Ishikawa (cell line): Measurements from ENCODE around the gene SMAD2.

Experiments used
- CEBPB ChIP-seq: IDR thresholded peaks from 2 replicates; pipeline ENCODE4 v1.6.1; 2012
- CREB1 ChIP-seq: IDR thresholded peaks from 2 replicates; pipeline ENCODE4 v1.6.1; 2012; ENCODE audit warnings: low read depth
- EGR1 ChIP-seq: IDR thresholded peaks from 2 replicates; pipeline ENCODE4 v1.6.1; 2012
- EP300 ChIP-seq: IDR thresholded peaks from 2 replicates; pipeline ENCODE4 v1.6.1; 2012; ENCODE audit warnings: borderline replicate concordance
- FOXM1 ChIP-seq: IDR thresholded peaks from 2 replicates; pipeline ENCODE4 v1.6.1; 2012; ENCODE audit warnings: low read depth, borderline replicate concordance
- MAX ChIP-seq: IDR thresholded peaks from 2 replicates; pipeline ENCODE4 v1.6.1; 2012
- NFIC ChIP-seq: IDR thresholded peaks from 2 replicates; pipeline ENCODE4 v1.6.1; 2012
- RAD21 ChIP-seq: IDR thresholded peaks from 2 replicates; pipeline ENCODE4 v1.6.1; 2012; ENCODE audit warnings: low read depth
- TAF1 ChIP-seq: IDR thresholded peaks from 2 replicates; pipeline ENCODE4 v1.6.1; 2012; ENCODE audit warnings: low read depth, mild to moderate bottlenecking
- TCF12 ChIP-seq: IDR thresholded peaks from 2 replicates; pipeline ENCODE4 v1.6.1; 2012; ENCODE audit warnings: low read depth
- TEAD4 ChIP-seq: IDR thresholded peaks from 2 replicates; pipeline ENCODE4 v1.6.1; 2012
- USF1 ChIP-seq: IDR thresholded peaks from 2 replicates; pipeline ENCODE4 v1.6.1; 2012
- YY1 ChIP-seq: IDR thresholded peaks from 2 replicates; pipeline ENCODE4 v1.6.1; 2012; ENCODE audit warnings: low read depth
- ZBTB7A ChIP-seq: IDR thresholded peaks from 2 replicates; pipeline ENCODE4 v1.6.1; 2012; ENCODE audit warnings: low read depth
- TF ChIP-seq, protein P1 (sequence below): IDR thresholded peaks from 2 replicates; pipeline ENCODE4 v1.6.1; 2012; ENCODE audit warnings: low read depth, mild to moderate bottlenecking

Gene SMAD2

DNA sequence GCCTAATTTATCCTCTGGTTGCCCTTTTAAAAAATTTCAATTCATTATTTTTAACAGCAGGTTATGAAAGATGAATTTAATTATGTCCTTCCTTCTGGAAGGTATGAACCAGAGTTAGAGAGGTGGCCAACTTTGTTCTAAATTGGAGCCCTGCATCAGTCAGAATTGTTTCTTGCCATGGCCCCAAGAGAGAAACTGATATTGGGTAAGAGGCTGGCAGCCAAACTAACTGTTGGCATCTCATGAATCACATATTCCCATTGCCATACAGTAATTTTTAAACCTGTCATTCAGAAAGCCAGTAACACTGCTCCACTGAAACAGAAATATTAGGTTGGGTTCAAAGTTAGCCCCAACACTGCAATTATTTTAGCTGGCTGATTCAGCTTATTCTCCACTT, 67.4 kb downstream of the SMAD2 start:
- TF ChIP-seq TEAD4: no peak

GRCh38 chr18:47858607-47859006, 71.9 kb downstream of the SMAD2 start:
- no peak for TF ChIP-seq YY1
- TF ChIP-seq ZBTB7A: no peak
- TF ChIP-seq TCF12: no peak
- no peak for TF ChIP-seq EGR1
- no peak for TF ChIP-seq NFIC
- no peak for TF ChIP-seq TAF1
- no peak for TF ChIP-seq TEAD4
- no peak for TF ChIP-seq EP300
- no peak for TF ChIP-seq CEBPB
- no peak for TF ChIP-seq CREB1
- no peak for TF ChIP-seq FOXM1
- no peak for TF ChIP-seq RAD21
- TF ChIP-seq, protein P1, sequence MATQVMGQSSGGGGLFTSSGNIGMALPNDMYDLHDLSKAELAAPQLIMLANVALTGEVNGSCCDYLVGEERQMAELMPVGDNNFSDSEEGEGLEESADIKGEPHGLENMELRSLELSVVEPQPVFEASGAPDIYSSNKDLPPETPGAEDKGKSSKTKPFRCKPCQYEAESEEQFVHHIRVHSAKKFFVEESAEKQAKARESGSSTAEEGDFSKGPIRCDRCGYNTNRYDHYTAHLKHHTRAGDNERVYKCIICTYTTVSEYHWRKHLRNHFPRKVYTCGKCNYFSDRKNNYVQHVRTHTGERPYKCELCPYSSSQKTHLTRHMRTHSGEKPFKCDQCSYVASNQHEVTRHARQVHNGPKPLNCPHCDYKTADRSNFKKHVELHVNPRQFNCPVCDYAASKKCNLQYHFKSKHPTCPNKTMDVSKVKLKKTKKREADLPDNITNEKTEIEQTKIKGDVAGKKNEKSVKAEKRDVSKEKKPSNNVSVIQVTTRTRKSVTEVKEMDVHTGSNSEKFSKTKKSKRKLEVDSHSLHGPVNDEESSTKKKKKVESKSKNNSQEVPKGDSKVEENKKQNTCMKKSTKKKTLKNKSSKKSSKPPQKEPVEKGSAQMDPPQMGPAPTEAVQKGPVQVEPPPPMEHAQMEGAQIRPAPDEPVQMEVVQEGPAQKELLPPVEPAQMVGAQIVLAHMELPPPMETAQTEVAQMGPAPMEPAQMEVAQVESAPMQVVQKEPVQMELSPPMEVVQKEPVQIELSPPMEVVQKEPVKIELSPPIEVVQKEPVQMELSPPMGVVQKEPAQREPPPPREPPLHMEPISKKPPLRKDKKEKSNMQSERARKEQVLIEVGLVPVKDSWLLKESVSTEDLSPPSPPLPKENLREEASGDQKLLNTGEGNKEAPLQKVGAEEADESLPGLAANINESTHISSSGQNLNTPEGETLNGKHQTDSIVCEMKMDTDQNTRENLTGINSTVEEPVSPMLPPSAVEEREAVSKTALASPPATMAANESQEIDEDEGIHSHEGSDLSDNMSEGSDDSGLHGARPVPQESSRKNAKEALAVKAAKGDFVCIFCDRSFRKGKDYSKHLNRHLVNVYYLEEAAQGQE: no peak

DNA sequence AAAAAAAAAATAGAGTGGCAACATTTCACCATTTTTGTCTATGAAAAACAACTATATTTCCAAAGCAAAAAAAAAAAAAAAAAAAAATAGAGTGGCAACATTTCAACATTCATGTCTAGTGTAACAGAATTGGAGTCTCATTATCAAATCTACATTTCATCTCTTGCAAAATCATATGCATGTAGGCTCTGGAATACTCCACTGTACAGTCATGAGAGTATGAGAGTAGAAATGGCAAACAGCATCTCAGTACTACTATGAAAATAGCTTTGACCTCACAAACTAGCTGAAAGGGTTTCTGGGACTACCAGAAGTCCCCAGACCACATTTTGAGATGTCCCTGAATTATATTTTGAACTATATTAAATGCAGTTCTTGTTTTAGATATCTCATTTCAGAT, 82.8 kb downstream of the SMAD2 start:
- TF ChIP-seq CREB1: no peak

DNA sequence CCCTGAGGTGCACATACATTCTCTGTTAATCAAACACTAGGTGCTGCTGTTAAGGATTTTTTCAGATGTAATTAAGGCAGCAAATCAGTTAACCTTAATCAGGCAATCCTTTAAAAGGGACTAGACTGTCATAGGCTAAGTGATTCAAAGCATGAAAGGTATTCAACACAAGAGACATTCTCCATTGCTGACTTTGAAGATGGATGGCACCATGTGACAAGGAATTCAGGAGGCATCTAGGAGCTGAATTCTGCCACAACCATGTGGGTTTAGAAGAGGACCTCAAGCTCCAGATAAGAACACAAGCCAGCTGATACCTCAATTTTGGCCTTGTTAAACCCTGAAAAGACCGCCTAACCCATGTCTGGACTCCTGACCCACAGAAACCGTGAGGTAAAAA, 84.0 kb downstream of the SMAD2 start:
- no peak for TF ChIP-seq TCF12
- TF ChIP-seq FOXM1: no peak
- TF ChIP-seq RAD21: no peak
- TF ChIP-seq CEBPB: no peak
- no peak for TF ChIP-seq EP300
- no peak for TF ChIP-seq CREB1
- no peak for TF ChIP-seq MAX

DNA sequence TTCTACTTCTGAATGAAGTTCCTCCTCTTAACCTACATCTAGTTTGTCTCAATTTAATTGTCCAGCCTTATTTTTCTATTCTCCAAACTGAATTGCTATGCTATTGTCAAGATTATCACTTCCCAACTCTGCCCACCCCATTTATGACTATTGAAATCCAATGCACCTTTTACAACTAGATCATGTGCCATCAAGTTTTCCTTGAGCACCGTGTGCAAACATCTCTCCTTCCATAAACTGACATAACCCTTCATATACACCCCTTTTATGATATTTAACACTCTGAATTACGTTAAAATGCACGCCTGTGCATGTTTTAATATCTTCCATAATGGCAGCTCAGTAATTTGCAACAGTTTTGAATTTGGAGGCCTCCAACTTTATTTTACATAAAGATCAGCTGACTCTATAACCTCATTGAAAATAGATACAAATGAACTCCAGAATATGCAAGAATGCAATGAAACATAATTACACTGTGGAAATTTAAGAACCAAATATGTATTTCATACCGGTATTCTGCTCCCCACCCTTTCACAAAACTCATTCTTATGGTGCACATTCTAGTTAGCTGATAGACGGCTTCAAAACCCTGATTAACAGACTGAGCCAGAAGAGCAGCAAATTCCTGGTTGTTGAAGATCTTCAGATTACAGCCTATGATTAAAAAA, 85.5 kb downstream of the SMAD2 start:
- TF ChIP-seq EP300 (no peak), MAX (no peak), USF1 (no peak), FOXM1 (no peak), EGR1 (no peak), CREB1 (no peak), ZBTB7A (no peak), RAD21 (no peak), TCF12 (no peak), NFIC (no peak), CEBPB (no peak), TEAD4 (no peak), YY1 (no peak), TAF1 (no peak)
- TF ChIP-seq, protein P1: no peak

- TF ChIP-seq TEAD4: no peak
- TF ChIP-seq MAX: no peak
- TF ChIP-seq USF1: no peak
- no peak for TF ChIP-seq TCF12
- TF ChIP-seq YY1: no peak
- no peak for TF ChIP-seq NFIC
- TF ChIP-seq CEBPB: no peak
- TF ChIP-seq ZBTB7A: no peak
- no peak for TF ChIP-seq EGR1
- TF ChIP-seq, protein P1: no peak
- no peak for TF ChIP-seq CREB1
- TF ChIP-seq RAD21: no peak
Observed at GRCh38 chr18:47842836-47843235, 87.6 kb downstream of the SMAD2 start.
